CD14-positive monocyte (primary cell): ENCODE measurements around the gene ATF1. TPM values are rescaled to one million over a fixed set of nuclear protein-coding genes. Genes with fewer than 3 reads are reported as not detected.
A peak's percentile ranks its signal among the peaks of the same experiment; 100 is the strongest.

ENCODE experiments used
- DNase-seq, 3 donors: peaks; one replicate each; pipeline ENCODE4 v3.0.0-alpha.2; 2011 to 2022
- H2AFZ ChIP-seq: 2 replicates; pipeline ENCODE4 v1.6.0; 2012; ENCODE audit warnings: mild to moderate bottlenecking, low read depth, low read length, inconsistent platforms; ENCODE audit not compliant: insufficient read depth, poor library complexity, severe bottlenecking
- H3K27ac ChIP-seq, 2 donors: 1 replicate in 1 of 2; 2 replicates in 1 of 2; pipeline ENCODE4 v1.5.1; 2012 to 2013; ENCODE audit warnings: low read length in 2 of 2, control low read depth in 1 of 2, inconsistent platforms in 1 of 2, low read depth in 1 of 2, mild to moderate bottlenecking in 1 of 2
- H3K27me3 ChIP-seq, 2 donors: one replicate each; pipeline versions ENCODE4 v1.6.0 to v1.6.1; 2011 to 2013; ENCODE audit warnings: low read length in 2 of 2; ENCODE audit not compliant: control insufficient read depth in 2 of 2, insufficient read depth in 2 of 2
- H3K36me3 ChIP-seq, 2 donors: replicated peaks in 1 of 2; 1 replicate in 1 of 2; 2 replicates in 1 of 2; pipeline versions ENCODE4 v1.5.1 to v1.6.1; 2012 to 2013; ENCODE audit warnings: low read length in 2 of 2, control low read depth in 1 of 2, inconsistent platforms in 1 of 2, mild to moderate bottlenecking in 1 of 2; ENCODE audit not compliant: insufficient read depth in 2 of 2, control insufficient read depth in 1 of 2
- H3K4me1 ChIP-seq, 2 donors: 1 replicate in 1 of 2; 2 replicates in 1 of 2; pipeline versions ENCODE4 v1.5.1 to v1.6.1; 2012 to 2013; ENCODE audit warnings: low read length in 2 of 2, control low read depth in 1 of 2, inconsistent platforms in 1 of 2, mild to moderate bottlenecking in 1 of 2, moderate library complexity in 1 of 2; ENCODE audit not compliant: insufficient read depth in 2 of 2, control insufficient read depth in 1 of 2
- H3K4me2 ChIP-seq: replicated peaks from 2 replicates; pipeline ENCODE3; 2012; ENCODE audit warnings: low read length, moderate library complexity, mild to moderate bottlenecking; ENCODE audit not compliant: poor library complexity, severe bottlenecking; ENCODE audit errors: extremely low read depth
- H3K4me3 ChIP-seq, 3 experiments: fragments of 200-600 bp in 1 of 3; sonication (generic) in 1 of 3; replicated peaks in 1 of 3; 1 replicate in 2 of 3; 2 replicates in 1 of 3; pipeline ENCODE4 v1.5.1; 2011 to 2013; ENCODE audit warnings: low read length in 3 of 3, mild to moderate bottlenecking in 3 of 3, control low read depth in 2 of 3, low read depth in 2 of 3, inconsistent platforms in 1 of 3, moderate library complexity in 1 of 3
- H3K79me2 ChIP-seq: 2 replicates; pipeline ENCODE4 v1.6.0; 2012; ENCODE audit warnings: mild to moderate bottlenecking, control low read depth, inconsistent platforms, low read length, moderate library complexity; ENCODE audit not compliant: insufficient read depth
- H3K9ac ChIP-seq: 2 replicates; pipeline ENCODE4 v1.6.0; 2017; ENCODE audit warnings: low read length, mild to moderate bottlenecking; ENCODE audit not compliant: insufficient read depth, poor library complexity, severe bottlenecking
- H3K9me3 ChIP-seq, 2 donors: replicated peaks in 1 of 2; 1 replicate in 1 of 2; 2 replicates in 1 of 2; pipeline versions ENCODE4 v1.5.1 to v1.6.1; 2012 to 2013; ENCODE audit warnings: low read length in 2 of 2, control low read depth in 1 of 2; ENCODE audit not compliant: control insufficient read depth in 1 of 2, insufficient read depth in 1 of 2
- H4K20me1 ChIP-seq: 2 replicates; pipeline ENCODE4 v1.6.0; 2012; ENCODE audit warnings: mild to moderate bottlenecking, low read length, control low read depth, moderate library complexity; ENCODE audit not compliant: insufficient read depth
- H3K27ac Mint-ChIP-seq, 7 donors: one replicate each; pipeline ENCODE4 v1.8.0; 2020; ENCODE audit warnings: mild to moderate bottlenecking in 7 of 7, mixed read lengths in 7 of 7, moderate library complexity in 6 of 7, inconsistent platforms in 2 of 7
- H3K27me3 Mint-ChIP-seq, 3 donors: one replicate each; pipeline ENCODE4 v1.8.0; 2021 to 2022; ENCODE audit warnings: low read depth in 3 of 3, mild to moderate bottlenecking in 3 of 3, mixed read lengths in 3 of 3, moderate library complexity in 3 of 3, inconsistent platforms in 1 of 3
- H3K36me3 Mint-ChIP-seq, 2 donors: one replicate each; pipeline ENCODE4 v1.8.0; 2020; ENCODE audit warnings: mixed read lengths in 2 of 2, inconsistent platforms in 1 of 2, mild to moderate bottlenecking in 1 of 2
- H3K4me1 Mint-ChIP-seq: one replicate; pipeline ENCODE4 v1.8.0; 2020; ENCODE audit warnings: mild to moderate bottlenecking, mixed read lengths
- H3K4me3 Mint-ChIP-seq, 2 donors: one replicate each; pipeline ENCODE4 v1.8.0; 2020; ENCODE audit warnings: mild to moderate bottlenecking in 2 of 2, mixed read lengths in 2 of 2, moderate library complexity in 1 of 2
- H3K9me3 Mint-ChIP-seq, 7 donors: one replicate each; pipeline ENCODE4 v1.8.0; 2020 to 2022; ENCODE audit warnings: mixed read lengths in 7 of 7, mild to moderate bottlenecking in 6 of 7, moderate library complexity in 6 of 7, inconsistent platforms in 2 of 7
- CTCF ChIP-seq: fragments of 200-600 bp; IDR thresholded peaks from one replicate; pipeline ENCODE4 v1.8.0; 2022; ENCODE audit warnings: antibody characterized with exemption, mild to moderate bottlenecking
- WGBS: methylation state at CpG from one replicate; pipeline ENCODE4 v1.1.5; 2013; ENCODE audit warnings: missing lambda C conversion rate; ENCODE audit not compliant: insufficient coverage; 5-methylcytosine and 5-hydroxymethylcytosine counted together
- intact Hi-C, 2 donors: fragments of 100-400 bp; cut with micrococcal nuclease; formaldehyde crosslinking; loops; one replicate each; pipeline versions ENCODE4 v1.15.0 to v1.15.1; 2023
- polyA plus RNA-seq, 3 donors: library from polyadenylated mRNA; depleted of rRNA in 1 of 3; unstranded in 2 of 3; stranded (reverse) in 1 of 3; fragments of 300-500 nt in 2 of 3; fragments of >200 nt in 1 of 3; fragmentation: Illumina TruSeq in 2 of 3; gene quantifications; 1 replicate in 2 of 3; 2 replicates in 1 of 3; pipeline ENCODE4 v1.2.3, GENCODE V29; 2012 to 2021

The ATF1 gene
- polyA plus RNA-seq, 3 donors: 12.6 to 21.9 (median 21.5) TPM

GRCh38 chr12:50841716-50842531 is 78.0 kb downstream of the ATF1 start:
- Mint-ChIP-seq H3K36me3 (no peaks in the 10 kb centered on the region), H3K4me3 (peak overlapping the region in 1 of 2 donors; percentile 77), H3K9me3 (peaks cover 7 to 27% (median 15%) of the 10 kb centered on the region in 7 donors), H3K27ac (no peak overlapping the region), H3K4me1 (peaks cover 7% of the 10 kb centered on the region), H3K27me3 (peaks cover 2 to 6% (median 5%) of the 10 kb centered on the region in 3 donors)
- Histone ChIP-seq H4K20me1 (no peaks in the 10 kb centered on the region), H3K27ac (no peak overlapping the region), H3K9me3 (peaks cover 0 to 8% of the 10 kb centered on the region in 2 donors), H3K4me2 (no peak overlapping the region), H2AFZ (no peak overlapping the region), H3K36me3 (no peaks in the 10 kb centered on the region), H3K4me3 (no peak overlapping the region), H3K27me3 (no peaks in the 10 kb centered on the region), H3K9ac (no peak overlapping the region), H3K79me2 (no peaks in the 10 kb centered on the region), H3K4me1 (no peaks in the 10 kb centered on the region)
- no peak for DNase-seq
- intact Hi-C loops: no loop called here
- 100% methylated on average over 1 of the region's 7 CpGs for WGBS
- no peak for TF ChIP-seq CTCF

GRCh38 chr12:50842637-50843493 is 79.0 kb downstream of the ATF1 start, which contains the start of gene TMPRSS12:
Gene TMPRSS12, plus strand, starts transcription at chr12:50842926. Its CDS starts 39 bp downstream, at chr12:50842965.
- Histone ChIP-seq H3K27ac (no peak within 1 kb of the TSS), H3K4me2 (peak within 1 kb of the TSS; percentile 58), H3K9me3 (peaks cover 0 to 8% of the 10 kb centered on the region in 2 donors), H3K4me3 (peak within 1 kb of the TSS in 2 of 3 experiments; percentile 3 to 58), H2AFZ (peak within 1 kb of the TSS; percentile 67), H4K20me1 (no peaks in the 10 kb centered on the region), H3K4me1 (no peaks in the 10 kb centered on the region), H3K9ac (peak within 1 kb of the TSS; percentile 36), H3K79me2 (no peaks in the 10 kb centered on the region), H3K36me3 (no peaks in the 10 kb centered on the region), H3K27me3 (no peaks in the 10 kb centered on the region)
- Mint-ChIP-seq H3K27ac (no peak within 1 kb of the TSS), H3K4me3 (peak within 1 kb of the TSS; percentile 63 to 77), H3K4me1 (peaks cover 7% of the 10 kb centered on the region), H3K36me3 (no peaks in the 10 kb centered on the region), H3K27me3 (peaks cover 2 to 6% (median 5%) of the 10 kb centered on the region in 3 donors), H3K9me3 (peaks cover 7 to 27% (median 15%) of the 10 kb centered on the region in 7 donors)
- intact Hi-C loops: no loop called here
- TF ChIP-seq CTCF: no peak
- peak in 1 of 3 donors; percentile 9 for DNase-seq
- WGBS: 54% methylated on average over 6 of the region's 36 CpGs
